Smooth muscle cell of the brain vasculature (primary cell): ENCODE results near the gene MAPK1.
"Not testable (repeated sequence)": the region's sequence is repeated elsewhere in the genome, so short reads cannot be mapped to it uniquely, and the experiment has no call there.

Experiments used
- DNase-seq: peaks from one replicate; pipeline ENCODE4 v3.0.0-alpha.2; 2012; ENCODE audit warnings: low read depth, low spot score

Gene MAPK1

GRCh38 chr22:21819183-21819770, 48.2 kb downstream of the MAPK1 start:
- no peak for DNase-seq

GRCh38 chr22:21818487-21819182, 48.8 kb downstream of the MAPK1 start:
- no peak for DNase-seq

- DNase-seq, result not testable (repeated sequence)
Measured at GRCh38 chr22:21817497-21817853, 50.0 kb downstream of the MAPK1 start.

- DNase-seq, result peak; percentile 72
Measured at GRCh38 chr22:21816787-21817496, 50.5 kb downstream of the MAPK1 start.

- DNase-seq, result no peak
Measured at GRCh38 chr22:21816472-21816786, 51.0 kb downstream of the MAPK1 start.

GRCh38 chr22:21815958-21816357, 51.5 kb downstream of the MAPK1 start:
- DNase-seq, result no peak

GRCh38 chr22:21815357-21815756, 52.1 kb downstream of the MAPK1 start:
- DNase-seq, result no peak

- DNase-seq, result no peak
Measured at GRCh38 chr22:21811982-21812381, 55.5 kb downstream of the MAPK1 start.

- DNase-seq, result no peak
Measured at GRCh38 chr22:21807544-21808529, 59.6 kb downstream of the MAPK1 start.

- not testable (repeated sequence) for DNase-seq
Measured at GRCh38 chr22:21805325-21805724, 62.1 kb downstream of the MAPK1 start.

- DNase-seq, result no peak
Measured at GRCh38 chr22:21803811-21804249, 63.6 kb downstream of the MAPK1 start.

GRCh38 chr22:21802673-21803072, 64.8 kb downstream of the MAPK1 start:
- no peak for DNase-seq

- no peak for DNase-seq
Measured at GRCh38 chr22:21802056-21802455, 65.4 kb downstream of the MAPK1 start.

GRCh38 chr22:21801304-21801644, 66.2 kb downstream of the MAPK1 start:
- DNase-seq, result not testable (repeated sequence)

- no peak for DNase-seq
Measured at GRCh38 chr22:21800552-21801303, 66.7 kb downstream of the MAPK1 start.

- no peak for DNase-seq
Measured at GRCh38 chr22:21797444-21798221, 69.8 kb downstream of the MAPK1 start.

GRCh38 chr22:21796863-21797262, 70.6 kb downstream of the MAPK1 start:
- DNase-seq, result no peak

GRCh38 chr22:21796231-21796630, 71.2 kb downstream of the MAPK1 start:
- no peak for DNase-seq

- DNase-seq, result not testable (repeated sequence)
Measured at GRCh38 chr22:21793716-21794115, 73.7 kb downstream of the MAPK1 start.
